GM13977 (cell line): ENCODE data around the gene BUB1B.
"Not testable (repeated sequence)": the region's sequence is repeated elsewhere in the genome, so short reads cannot be mapped to it uniquely, and the experiment has no call there.

ENCODE experiments used
- DNase-seq: peaks from one replicate; pipeline ENCODE4 v3.0.0; 2012; ENCODE audit warnings: low spot score
- in situ Hi-C: fragments of 300-500 bp; cut with MboI; formaldehyde crosslinking; loops from one replicate; pipeline ENCODE4 v1.12.0; 2022; ENCODE audit warnings: low sequenced_read_pairs, low pct_unique_long_range_greater_than_20kb, mixed read lengths, inconsistent platforms; ENCODE audit not compliant: unreplicated experiment
- TF ChIP-seq, protein P1 (sequence below): IDR thresholded peaks from 2 replicates; pipeline ENCODE4 v1.5.1; 2012; ENCODE audit warnings: mild to moderate bottlenecking, control low read depth; ENCODE audit not compliant: insufficient read depth; ENCODE audit errors: extremely low read depth, missing control alignments

Gene BUB1B

DNA sequence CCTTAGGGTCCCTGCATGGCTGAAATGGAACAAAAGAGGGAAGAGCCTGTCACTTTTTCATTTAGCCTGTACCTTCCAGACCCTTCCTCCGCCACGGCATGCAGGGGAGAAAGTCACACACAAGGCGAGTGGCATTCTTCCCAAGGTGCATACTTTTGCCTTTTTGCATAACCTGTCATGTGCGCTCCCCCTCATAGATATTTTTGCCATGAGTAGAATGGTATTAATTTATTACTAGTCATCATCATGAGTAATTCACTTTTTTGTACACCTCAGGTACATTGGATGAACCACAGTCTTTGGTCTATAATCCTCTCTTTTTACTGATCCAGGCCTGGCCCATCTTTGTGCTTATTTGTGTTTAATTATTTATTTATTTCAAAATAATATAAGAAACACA lies 8.9 kb upstream of the BUB1B start:
- TF ChIP-seq, protein P1, sequence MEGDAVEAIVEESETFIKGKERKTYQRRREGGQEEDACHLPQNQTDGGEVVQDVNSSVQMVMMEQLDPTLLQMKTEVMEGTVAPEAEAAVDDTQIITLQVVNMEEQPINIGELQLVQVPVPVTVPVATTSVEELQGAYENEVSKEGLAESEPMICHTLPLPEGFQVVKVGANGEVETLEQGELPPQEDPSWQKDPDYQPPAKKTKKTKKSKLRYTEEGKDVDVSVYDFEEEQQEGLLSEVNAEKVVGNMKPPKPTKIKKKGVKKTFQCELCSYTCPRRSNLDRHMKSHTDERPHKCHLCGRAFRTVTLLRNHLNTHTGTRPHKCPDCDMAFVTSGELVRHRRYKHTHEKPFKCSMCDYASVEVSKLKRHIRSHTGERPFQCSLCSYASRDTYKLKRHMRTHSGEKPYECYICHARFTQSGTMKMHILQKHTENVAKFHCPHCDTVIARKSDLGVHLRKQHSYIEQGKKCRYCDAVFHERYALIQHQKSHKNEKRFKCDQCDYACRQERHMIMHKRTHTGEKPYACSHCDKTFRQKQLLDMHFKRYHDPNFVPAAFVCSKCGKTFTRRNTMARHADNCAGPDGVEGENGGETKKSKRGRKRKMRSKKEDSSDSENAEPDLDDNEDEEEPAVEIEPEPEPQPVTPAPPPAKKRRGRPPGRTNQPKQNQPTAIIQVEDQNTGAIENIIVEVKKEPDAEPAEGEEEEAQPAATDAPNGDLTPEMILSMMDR = no peak
- in situ Hi-C loops = no loop called here
- DNase-seq = no peak

DNA sequence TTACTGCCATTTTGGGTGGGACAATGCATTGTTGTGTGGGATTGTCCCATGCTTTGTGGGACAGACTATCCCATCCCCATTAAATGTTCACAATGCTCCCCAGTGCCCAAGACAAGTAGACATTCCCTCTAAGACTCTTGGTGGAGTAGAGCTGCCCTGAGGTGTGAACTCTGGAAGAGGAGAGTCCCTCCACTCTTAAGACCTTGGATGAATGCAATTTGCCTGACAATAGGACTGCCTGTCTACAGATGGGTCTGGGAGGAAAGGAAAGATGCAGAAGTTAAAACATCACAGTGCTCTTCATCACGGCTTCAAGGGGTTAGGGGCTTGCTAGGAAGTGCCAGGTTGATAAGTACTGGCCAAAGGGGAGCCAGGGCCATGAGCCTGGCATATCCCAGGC lies 6.0 kb upstream of the BUB1B start:
- DNase-seq, in situ Hi-C loops: not testable (repeated sequence)

GRCh38 chr15:40155270-40155910 lies 5.5 kb upstream of the BUB1B start:
- DNase-seq = no peak
- in situ Hi-C loops = no loop called here
- TF ChIP-seq, protein P1 = no peak

- TF ChIP-seq, protein P1 = no peak
- in situ Hi-C loops = no loop called here
- DNase-seq = no peak
Measured at GRCh38 chr15:40157778-40158447, 3.0 kb upstream of the BUB1B start.

DNA sequence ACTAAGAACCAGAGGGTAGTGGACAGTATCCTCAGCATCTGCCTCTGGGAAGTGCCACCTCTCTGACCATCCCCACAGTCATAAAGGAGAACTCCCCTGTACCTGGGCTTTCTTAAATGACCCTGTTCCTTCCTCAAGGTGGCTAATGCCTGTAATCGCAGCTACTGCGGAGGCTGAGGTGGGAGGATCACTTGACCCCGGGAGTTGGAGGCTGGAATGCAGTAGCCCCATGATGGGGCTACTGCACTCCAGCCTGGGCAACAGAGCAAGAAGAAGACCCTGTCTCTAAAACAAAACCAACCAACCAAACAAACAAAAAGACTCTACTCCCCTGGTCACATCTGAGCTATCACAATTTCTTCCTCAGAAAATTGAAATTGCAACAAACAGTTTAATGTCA lies 848 bp upstream of the BUB1B start:
- in situ Hi-C loops = loop anchor here (10.0 kb wide), 1 partner anchor 55 kb away; the partner anchor contains the start of gene BMF
- TF ChIP-seq, protein P1 = no peak
- no peak for DNase-seq

DNA sequence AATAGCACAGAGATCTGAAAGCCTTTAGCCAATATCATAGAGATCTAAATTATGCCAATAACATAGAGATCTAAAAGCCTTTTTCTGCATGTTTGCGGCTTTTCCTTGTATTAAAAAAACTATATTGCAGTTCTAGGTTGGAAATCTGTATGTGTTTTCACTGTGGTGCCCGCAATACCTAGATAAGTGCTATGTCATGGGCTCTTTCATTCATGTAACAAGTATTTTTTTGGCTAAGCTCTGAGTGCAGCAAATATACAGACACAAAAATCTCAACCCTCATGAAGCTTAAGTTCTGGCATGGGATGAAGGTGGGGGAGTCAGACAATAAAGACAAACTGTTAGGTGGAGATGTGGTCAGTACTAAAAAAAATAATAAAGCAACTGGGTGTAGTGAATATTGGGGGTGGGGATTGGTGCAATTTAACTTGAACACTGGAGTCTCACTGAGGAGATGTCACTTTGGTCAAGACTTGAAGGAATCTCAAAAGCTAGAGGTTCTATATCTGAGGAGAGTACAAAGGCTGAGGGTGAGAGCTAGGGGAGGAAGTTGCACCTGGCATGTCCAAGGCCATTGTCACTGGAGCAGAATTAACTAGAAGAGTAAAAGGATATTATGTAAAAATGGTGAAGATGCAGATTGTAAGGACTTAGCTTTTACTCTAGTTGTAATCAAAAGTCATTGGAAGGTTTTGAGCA lies 973 bp downstream of the BUB1B start:
- DNase-seq = no peak
- TF ChIP-seq, protein P1 = no peak
- in situ Hi-C loops = loop anchor here (10.0 kb wide), 1 partner anchor 57 kb away; the partner anchor contains the start of gene BMF

DNA sequence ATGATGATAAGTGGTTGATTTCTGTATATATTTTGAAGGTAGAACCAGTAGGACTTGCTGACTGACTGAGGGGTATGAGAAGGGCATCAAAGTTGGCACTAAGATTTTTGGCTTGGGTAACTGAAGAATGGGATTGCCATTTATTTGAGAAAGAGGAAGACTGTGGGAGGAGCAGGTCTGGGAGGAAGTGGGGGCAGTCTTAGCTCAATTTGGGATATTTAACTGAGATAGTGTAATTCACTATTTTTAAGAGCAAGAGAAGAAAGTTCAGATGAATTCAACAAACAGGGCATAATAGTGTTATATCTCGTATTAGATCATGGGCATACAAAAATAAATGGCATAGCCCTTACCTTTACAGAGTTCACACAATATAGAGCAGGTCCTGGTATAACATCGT lies 1.7 kb downstream of the BUB1B start:
- no peak for DNase-seq
- TF ChIP-seq, protein P1 = no peak
- in situ Hi-C loops = loop anchor here (10.0 kb wide), 1 partner anchor 58 kb away; the partner anchor contains the start of gene BMF
